Astrocyte (in vitro differentiated cells and primary cell): ENCODE results near the gene AGPAT3. TPM values are rescaled to one million over a fixed set of nuclear protein-coding genes. Genes with fewer than 3 reads are reported as not detected.

Source experiments
- DNase-seq: peaks from one replicate; pipeline ENCODE4 v3.0.0-alpha.2; 2010; ENCODE audit warnings: low read depth
- FAIRE-seq: peaks from 2 replicates; lab custom pipeline; 2011; peaks lifted over from hg19 to GRCh38; lab: Jason Lieb, UNC
- H2AFZ ChIP-seq: 2 replicates; pipeline ENCODE4 v1.6.0; 2012; ENCODE audit warnings: low read depth, low read length, inconsistent platforms
- H3K27ac ChIP-seq: 2 replicates; pipeline ENCODE4 v1.5.1; 2011; ENCODE audit warnings: low read depth, low read length, inconsistent platforms
- H3K27me3 ChIP-seq: 2 replicates; pipeline ENCODE4 v1.6.0; 2011; ENCODE audit warnings: low read length, inconsistent platforms; ENCODE audit not compliant: insufficient read depth
- H3K36me3 ChIP-seq: 2 replicates; pipeline ENCODE4 v1.5.1; 2011; ENCODE audit warnings: low read length, inconsistent platforms; ENCODE audit not compliant: insufficient read depth
- H3K4me1 ChIP-seq: 2 replicates; pipeline ENCODE4 v1.5.1; 2011; ENCODE audit warnings: low read length, inconsistent platforms; ENCODE audit not compliant: insufficient read depth
- H3K4me2 ChIP-seq: 2 replicates; pipeline ENCODE4 v1.6.0; 2012; ENCODE audit warnings: low read length, inconsistent platforms
- H3K4me3 ChIP-seq: 2 replicates; pipeline ENCODE4 v1.5.1; 2011; ENCODE audit warnings: low read depth, mild to moderate bottlenecking, low read length, inconsistent platforms; ENCODE audit not compliant: insufficient read depth
- H3K79me2 ChIP-seq: 2 replicates; pipeline ENCODE4 v1.6.0; 2012; ENCODE audit warnings: mild to moderate bottlenecking, low read length, inconsistent platforms; ENCODE audit not compliant: insufficient read depth
- H3K9ac ChIP-seq: 2 replicates; pipeline ENCODE4 v1.6.0; 2012; ENCODE audit warnings: mild to moderate bottlenecking, low read length, inconsistent platforms
- H3K9me3 ChIP-seq: 2 replicates; pipeline ENCODE4 v1.5.1; 2012; ENCODE audit warnings: low read depth, mild to moderate bottlenecking, low read length, inconsistent platforms; ENCODE audit not compliant: insufficient read depth
- H4K20me1 ChIP-seq: 2 replicates; pipeline ENCODE4 v1.6.0; 2012; ENCODE audit warnings: low read length, inconsistent platforms; ENCODE audit not compliant: insufficient read depth
- H3K27ac Mint-ChIP-seq: one replicate; pipeline ENCODE4 v1.8.0; 2021; ENCODE audit warnings: mild to moderate bottlenecking, mixed read lengths; ENCODE audit not compliant: unreplicated experiment
- H3K27me3 Mint-ChIP-seq: one replicate; pipeline ENCODE4 v1.8.0; 2021; ENCODE audit warnings: low read depth, mixed read lengths; ENCODE audit not compliant: unreplicated experiment
- H3K36me3 Mint-ChIP-seq: one replicate; pipeline ENCODE4 v1.8.0; 2021; ENCODE audit warnings: low read depth, mixed read lengths; ENCODE audit not compliant: unreplicated experiment
- H3K4me1 Mint-ChIP-seq: one replicate; pipeline ENCODE4 v1.8.0; 2021; ENCODE audit warnings: low read depth, mixed read lengths; ENCODE audit not compliant: unreplicated experiment
- H3K4me3 Mint-ChIP-seq: one replicate; pipeline ENCODE4 v1.8.0; 2021; ENCODE audit warnings: mild to moderate bottlenecking, moderate library complexity, mixed read lengths; ENCODE audit not compliant: unreplicated experiment
- H3K9me3 Mint-ChIP-seq: one replicate; pipeline ENCODE4 v1.8.0; 2021; ENCODE audit warnings: mild to moderate bottlenecking, mixed read lengths; ENCODE audit not compliant: unreplicated experiment
- EZH2 ChIP-seq: IDR thresholded peaks from 2 replicates; pipeline ENCODE4 v1.6.1; 2012; ENCODE audit warnings: mild to moderate bottlenecking, low read length, inconsistent platforms; ENCODE audit not compliant: insufficient read depth
- total RNA-seq: library from RNA; stranded (reverse); gene quantifications from 2 replicates; pipeline ENCODE4 v1.2.1, GENCODE V29; 2021
- TF ChIP-seq, protein P1 (sequence below): IDR thresholded peaks from 2 replicates; pipeline ENCODE4 v1.5.1; 2011; ENCODE audit warnings: low read depth, mild to moderate bottlenecking, inconsistent platforms, low read length, moderate library complexity; ENCODE audit not compliant: insufficient read depth

AGPAT3 gene
- total RNA-seq, 1 donor from 2014 or later, result 34.7 TPM

DNA sequence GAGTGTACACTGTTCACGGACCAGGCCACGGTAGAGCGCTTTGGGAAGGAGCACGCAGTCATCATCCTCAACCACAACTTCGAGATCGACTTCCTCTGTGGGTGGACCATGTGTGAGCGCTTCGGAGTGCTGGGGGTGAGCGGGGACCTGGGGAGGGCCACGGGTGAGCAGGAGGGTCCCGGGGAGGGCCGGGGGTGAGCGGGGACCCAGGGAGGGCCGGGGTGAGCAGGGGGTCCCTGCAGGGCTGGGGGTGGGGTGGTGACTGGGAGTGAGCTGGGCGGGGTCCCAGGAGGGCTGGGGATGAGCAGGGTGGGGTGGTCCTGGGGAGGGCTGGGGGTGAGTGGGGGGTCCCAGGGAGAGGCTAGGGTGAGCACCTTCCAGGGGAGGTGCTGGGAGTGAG lies 103.0 kb downstream of the AGPAT3 start:
- DNase-seq (no peak), FAIRE-seq (no peak)
- Histone ChIP-seq H2AFZ (no peak overlapping the region), H3K79me2 (no peaks in the 10 kb centered on the region), H3K27ac (no peak overlapping the region), H4K20me1 (no peaks in the 10 kb centered on the region), H3K9ac (no peak overlapping the region), H3K4me1 (no peaks in the 10 kb centered on the region), H3K9me3 (no peaks in the 10 kb centered on the region), H3K27me3 (no peaks in the 10 kb centered on the region), H3K4me2 (no peak overlapping the region), H3K4me3 (no peak overlapping the region), H3K36me3 (no peaks in the 10 kb centered on the region)
- peaks cover 1% of the 10 kb centered on the region for H3K9me3 Mint-ChIP-seq
- H3K4me3 Mint-ChIP-seq, result no peak overlapping the region
- H3K27me3 Mint-ChIP-seq, result no peaks in the 10 kb centered on the region
- H3K27ac Mint-ChIP-seq, result no peak overlapping the region
- H3K36me3 Mint-ChIP-seq, result peaks cover 13% of the 10 kb centered on the region
- no peaks in the 10 kb centered on the region for H3K4me1 Mint-ChIP-seq
- TF ChIP-seq, protein P1, sequence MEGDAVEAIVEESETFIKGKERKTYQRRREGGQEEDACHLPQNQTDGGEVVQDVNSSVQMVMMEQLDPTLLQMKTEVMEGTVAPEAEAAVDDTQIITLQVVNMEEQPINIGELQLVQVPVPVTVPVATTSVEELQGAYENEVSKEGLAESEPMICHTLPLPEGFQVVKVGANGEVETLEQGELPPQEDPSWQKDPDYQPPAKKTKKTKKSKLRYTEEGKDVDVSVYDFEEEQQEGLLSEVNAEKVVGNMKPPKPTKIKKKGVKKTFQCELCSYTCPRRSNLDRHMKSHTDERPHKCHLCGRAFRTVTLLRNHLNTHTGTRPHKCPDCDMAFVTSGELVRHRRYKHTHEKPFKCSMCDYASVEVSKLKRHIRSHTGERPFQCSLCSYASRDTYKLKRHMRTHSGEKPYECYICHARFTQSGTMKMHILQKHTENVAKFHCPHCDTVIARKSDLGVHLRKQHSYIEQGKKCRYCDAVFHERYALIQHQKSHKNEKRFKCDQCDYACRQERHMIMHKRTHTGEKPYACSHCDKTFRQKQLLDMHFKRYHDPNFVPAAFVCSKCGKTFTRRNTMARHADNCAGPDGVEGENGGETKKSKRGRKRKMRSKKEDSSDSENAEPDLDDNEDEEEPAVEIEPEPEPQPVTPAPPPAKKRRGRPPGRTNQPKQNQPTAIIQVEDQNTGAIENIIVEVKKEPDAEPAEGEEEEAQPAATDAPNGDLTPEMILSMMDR, result no peak

DNA sequence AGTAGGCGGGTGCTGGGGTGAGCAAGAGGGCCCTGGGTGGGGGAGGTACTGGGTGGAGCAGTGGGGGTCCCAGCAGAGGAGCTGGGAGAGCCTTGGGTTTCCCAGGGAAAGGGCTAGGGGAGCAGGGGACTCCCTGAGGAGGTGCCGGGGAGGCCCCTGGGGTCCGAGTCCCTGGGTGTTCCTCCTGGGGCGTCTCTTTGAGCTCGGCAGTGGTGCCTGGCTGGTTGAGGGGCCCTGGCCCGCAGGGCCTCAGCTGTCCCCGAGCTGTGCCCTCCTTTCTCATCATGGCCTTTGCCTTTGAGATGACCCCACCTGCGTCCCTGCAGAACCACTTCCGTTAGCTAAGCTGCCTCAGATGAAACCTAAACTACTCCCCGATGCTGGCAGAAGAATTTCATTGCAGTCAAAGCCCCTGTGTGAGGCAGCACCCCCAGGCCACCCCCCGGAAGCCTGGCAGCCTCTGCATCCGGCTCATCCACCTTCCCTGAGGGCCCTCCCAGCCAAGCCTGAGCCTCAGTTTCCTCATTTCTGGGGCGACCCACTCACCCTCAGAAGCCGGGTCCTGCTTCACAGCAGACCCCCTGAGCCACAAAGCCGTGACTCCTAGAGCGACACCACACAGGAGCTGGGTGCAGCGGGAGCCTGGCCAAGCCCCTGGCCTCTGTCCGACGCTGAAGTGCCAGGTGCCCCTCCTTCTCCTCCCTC lies 103.5 kb downstream of the AGPAT3 start:
- Histone ChIP-seq H3K27ac (no peak overlapping the region), H3K9ac (no peak overlapping the region), H3K27me3 (no peaks in the 10 kb centered on the region), H3K4me1 (no peaks in the 10 kb centered on the region), H3K4me3 (no peak overlapping the region), H3K79me2 (no peaks in the 10 kb centered on the region), H4K20me1 (no peaks in the 10 kb centered on the region), H2AFZ (no peak overlapping the region), H3K4me2 (no peak overlapping the region), H3K36me3 (no peaks in the 10 kb centered on the region), H3K9me3 (no peaks in the 10 kb centered on the region)
- no peaks in the 10 kb centered on the region for H3K27me3 Mint-ChIP-seq
- H3K4me3 Mint-ChIP-seq, result no peak overlapping the region
- no peaks in the 10 kb centered on the region for H3K9me3 Mint-ChIP-seq
- no peak for TF ChIP-seq EZH2
- TF ChIP-seq, protein P1, result no peak
- no peaks in the 10 kb centered on the region for H3K4me1 Mint-ChIP-seq
- peaks cover 13% of the 10 kb centered on the region for H3K36me3 Mint-ChIP-seq
- no peak for DNase-seq
- FAIRE-seq, result no peak
- H3K27ac Mint-ChIP-seq, result no peak overlapping the region

DNA sequence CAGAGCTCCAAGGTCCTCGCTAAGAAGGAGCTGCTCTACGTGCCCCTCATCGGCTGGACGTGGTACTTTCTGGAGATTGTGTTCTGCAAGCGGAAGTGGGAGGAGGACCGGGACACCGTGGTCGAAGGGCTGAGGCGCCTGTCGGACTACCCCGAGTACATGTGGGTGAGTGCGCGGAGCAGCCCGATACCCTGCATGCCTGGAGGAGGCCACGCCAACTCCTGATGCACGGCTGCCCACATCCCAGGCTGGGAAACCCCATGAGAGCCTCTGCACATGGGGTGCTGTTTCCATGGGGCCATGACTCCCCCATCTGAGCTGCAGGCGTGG lies 104.1 kb downstream of the AGPAT3 start:
- TF ChIP-seq EZH2, result no peak
- TF ChIP-seq, protein P1, result no peak
- DNase-seq (no peak), FAIRE-seq (no peak)
- H3K36me3 Mint-ChIP-seq, result peaks cover 13% of the 10 kb centered on the region
- no peak overlapping the region for H3K27ac Mint-ChIP-seq
- H3K9me3 ChIP-seq, result no peaks in the 10 kb centered on the region
- no peak overlapping the region for H2AFZ ChIP-seq
- H3K27ac ChIP-seq, result no peak overlapping the region
- H3K27me3 Mint-ChIP-seq, result no peaks in the 10 kb centered on the region
- no peaks in the 10 kb centered on the region for H3K27me3 ChIP-seq
- H3K4me1 ChIP-seq, result no peaks in the 10 kb centered on the region
- no peaks in the 10 kb centered on the region for H3K4me1 Mint-ChIP-seq
- no peaks in the 10 kb centered on the region for H4K20me1 ChIP-seq
- no peak overlapping the region for H3K4me2 ChIP-seq
- no peaks in the 10 kb centered on the region for H3K79me2 ChIP-seq
- no peak overlapping the region for H3K9ac ChIP-seq
- H3K36me3 ChIP-seq, result no peaks in the 10 kb centered on the region
- H3K4me3 ChIP-seq, result no peak overlapping the region
- no peaks in the 10 kb centered on the region for H3K9me3 Mint-ChIP-seq
- H3K4me3 Mint-ChIP-seq, result no peak overlapping the region
